Upper lobe of right lung (tissue), 1 donor: ENCODE results near the gene BLVRA. TPM values are rescaled to one million over a fixed set of nuclear protein-coding genes. Genes with fewer than 3 reads are reported as not detected.
"Not testable (repeated sequence)": the region's sequence is repeated elsewhere in the genome, so short reads cannot be mapped to it uniquely, and the experiment has no call there.

Experiments used
- ATAC-seq: fragments of 200-7000 bp; cut with Tn5 transposase; one replicate; pipeline ENCODE4 v1.9.1; 2020; ENCODE audit warnings: mild to moderate bottlenecking, moderate library complexity
- DNase-seq: peaks from one replicate; pipeline ENCODE4 v3.0.0-alpha.2; 2020
- H3K27ac ChIP-seq: fragments of 200-600 bp; one replicate; pipeline ENCODE4 v1.8.0; 2022
- H3K27me3 ChIP-seq: fragments of 200-600 bp; one replicate; pipeline ENCODE4 v1.8.0; 2022; ENCODE audit warnings: mild to moderate bottlenecking
- H3K36me3 ChIP-seq: fragments of 200-600 bp; one replicate; pipeline ENCODE4 v1.8.0; 2022
- H3K4me1 ChIP-seq: fragments of 200-600 bp; one replicate; pipeline ENCODE4 v1.8.0; 2022
- H3K4me3 ChIP-seq: fragments of 200-600 bp; one replicate; pipeline ENCODE4 v1.8.0; 2022; ENCODE audit warnings: mild to moderate bottlenecking
- H3K9me3 ChIP-seq: fragments of 200-600 bp; one replicate; pipeline ENCODE4 v1.8.0; 2022
- intact Hi-C: fragments of 100-400 bp; cut with DNase I; formaldehyde crosslinking; loops from one replicate; pipeline ENCODE4 v1.11.0; 2022
- total RNA-seq: library from RNA; stranded (reverse); fragmentation: NEBNext Ultra II Directional; extraction: Animal tissue kit (Norgen Biotek cat#: 25700); gene quantifications from one replicate; pipeline ENCODE4 v1.2.1, GENCODE V29; 2021
- TF ChIP-seq, protein P1 (sequence below): fragments of 200-600 bp; IDR thresholded peaks from one replicate; pipeline ENCODE4 v1.8.0; 2022; ENCODE audit warnings: antibody characterized with exemption
- donor health status: DM: no; HTN: yes; CAD: no; lungs with severe emphysema.

BLVRA gene
- total RNA-seq, 1 donor from 2014 or later = 104 TPM

- Histone ChIP-seq H3K4me3 (no peak overlapping the region), H3K27me3 (no peaks in the 10 kb centered on the region), H3K9me3 (no peaks in the 10 kb centered on the region), H3K4me1 (no peaks in the 10 kb centered on the region), H3K36me3 (peaks cover 57% of the 10 kb centered on the region), H3K27ac (no peak overlapping the region)
- ATAC-seq = peak; percentile 69
- TF ChIP-seq, protein P1, sequence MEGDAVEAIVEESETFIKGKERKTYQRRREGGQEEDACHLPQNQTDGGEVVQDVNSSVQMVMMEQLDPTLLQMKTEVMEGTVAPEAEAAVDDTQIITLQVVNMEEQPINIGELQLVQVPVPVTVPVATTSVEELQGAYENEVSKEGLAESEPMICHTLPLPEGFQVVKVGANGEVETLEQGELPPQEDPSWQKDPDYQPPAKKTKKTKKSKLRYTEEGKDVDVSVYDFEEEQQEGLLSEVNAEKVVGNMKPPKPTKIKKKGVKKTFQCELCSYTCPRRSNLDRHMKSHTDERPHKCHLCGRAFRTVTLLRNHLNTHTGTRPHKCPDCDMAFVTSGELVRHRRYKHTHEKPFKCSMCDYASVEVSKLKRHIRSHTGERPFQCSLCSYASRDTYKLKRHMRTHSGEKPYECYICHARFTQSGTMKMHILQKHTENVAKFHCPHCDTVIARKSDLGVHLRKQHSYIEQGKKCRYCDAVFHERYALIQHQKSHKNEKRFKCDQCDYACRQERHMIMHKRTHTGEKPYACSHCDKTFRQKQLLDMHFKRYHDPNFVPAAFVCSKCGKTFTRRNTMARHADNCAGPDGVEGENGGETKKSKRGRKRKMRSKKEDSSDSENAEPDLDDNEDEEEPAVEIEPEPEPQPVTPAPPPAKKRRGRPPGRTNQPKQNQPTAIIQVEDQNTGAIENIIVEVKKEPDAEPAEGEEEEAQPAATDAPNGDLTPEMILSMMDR = no peak
- no peak for DNase-seq
- intact Hi-C loops = no loop called here
These were observed 41.1 kb downstream of the BLVRA start for GRCh38 chr7:43799605-43800004.

- DNase-seq (no peak), ATAC-seq (no peak)
- Histone ChIP-seq H3K4me3 (no peak overlapping the region), H3K9me3 (no peaks in the 10 kb centered on the region), H3K4me1 (no peaks in the 10 kb centered on the region), H3K27ac (no peak overlapping the region), H3K36me3 (peaks cover 81% of the 10 kb centered on the region), H3K27me3 (no peaks in the 10 kb centered on the region)
- intact Hi-C loops = no loop called here
- TF ChIP-seq, protein P1 = no peak
These were observed 45.4 kb downstream of the BLVRA start for GRCh38 chr7:43803865-43804264.

GRCh38 chr7:43808410-43808809 lies 49.9 kb downstream of the BLVRA start:
- DNase-seq (no peak), ATAC-seq (peak; percentile 10)
- TF ChIP-seq, protein P1 = no peak
- intact Hi-C loops = no loop called here
- Histone ChIP-seq H3K4me1 (no peaks in the 10 kb centered on the region), H3K27me3 (no peaks in the 10 kb centered on the region), H3K36me3 (peaks cover 52% of the 10 kb centered on the region), H3K9me3 (no peaks in the 10 kb centered on the region), H3K4me3 (no peak overlapping the region), H3K27ac (no peak overlapping the region)

DNA sequence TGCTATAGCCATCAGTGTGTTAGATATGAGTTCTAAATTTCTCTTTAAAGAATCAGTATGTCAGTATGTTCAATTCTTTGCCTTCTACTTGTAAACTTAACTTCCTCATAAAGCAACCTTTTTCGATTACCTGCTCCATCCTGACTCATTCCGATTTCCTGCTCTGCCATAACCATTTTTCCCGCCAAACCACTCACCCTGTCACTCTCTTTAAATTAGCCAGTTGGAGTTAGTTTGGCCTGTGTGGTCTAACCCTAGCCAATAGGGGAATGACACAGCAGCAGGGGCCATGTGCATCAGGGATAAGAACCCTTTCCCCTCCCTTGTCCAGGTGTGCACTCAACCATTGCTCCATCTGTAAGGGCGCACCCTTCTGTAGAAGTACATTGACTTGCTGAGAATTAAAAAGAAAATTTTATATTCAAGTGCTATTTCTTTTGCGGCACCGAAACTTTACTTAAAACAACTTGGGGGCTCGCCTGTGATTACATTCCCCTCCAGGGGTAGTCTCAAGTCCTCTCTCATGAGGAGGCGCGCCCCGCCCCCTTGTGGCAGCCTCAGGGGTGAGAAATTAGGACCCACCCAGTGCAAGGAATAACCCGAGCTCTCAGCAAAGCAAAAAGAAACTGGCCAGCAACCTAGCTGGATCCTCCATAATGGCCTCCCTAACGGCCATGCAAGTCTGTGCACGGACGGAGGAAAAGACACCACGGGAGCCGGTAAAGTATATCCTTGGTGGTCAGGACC lies 51.9 kb downstream of the BLVRA start:
- H3K27me3 ChIP-seq, H3K27ac ChIP-seq, intact Hi-C loops, H3K4me3 ChIP-seq, H3K4me1 ChIP-seq, H3K9me3 ChIP-seq: not testable (repeated sequence)
- DNase-seq (peak; percentile 69), ATAC-seq (peak; percentile 45)
- TF ChIP-seq, protein P1 = peak; percentile 32
- peaks cover 32% of the 10 kb centered on the region for H3K36me3 ChIP-seq

DNA sequence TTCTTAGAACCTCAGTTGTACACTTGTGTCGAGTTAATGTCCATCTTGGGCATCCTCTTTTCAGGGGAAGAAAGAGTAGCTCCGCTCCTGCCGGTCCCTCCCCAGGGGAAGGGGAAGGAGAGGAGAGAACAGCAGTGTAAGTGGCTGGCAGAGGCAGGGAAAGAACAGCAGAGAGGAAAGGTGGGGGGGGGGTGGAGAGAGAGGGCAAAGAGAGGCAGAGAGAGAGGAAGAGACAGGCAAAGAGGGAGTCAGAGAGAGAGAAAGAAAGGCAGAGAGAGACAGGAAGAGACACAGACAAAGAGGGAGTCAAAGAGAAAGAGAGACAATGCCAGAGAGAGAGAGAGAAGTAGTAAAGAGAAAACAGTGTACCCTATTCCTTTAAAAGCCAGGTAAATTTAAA lies 56.9 kb downstream of the BLVRA start:
- Histone ChIP-seq H3K4me3 (no peak overlapping the region), H3K4me1 (no peaks in the 10 kb centered on the region), H3K9me3 (no peaks in the 10 kb centered on the region), H3K36me3 (no peaks in the 10 kb centered on the region), H3K27ac (no peak overlapping the region), H3K27me3 (no peaks in the 10 kb centered on the region)
- intact Hi-C loops = no loop called here
- DNase-seq = no peak
- TF ChIP-seq, protein P1 = no peak
- ATAC-seq = no peak

DNA sequence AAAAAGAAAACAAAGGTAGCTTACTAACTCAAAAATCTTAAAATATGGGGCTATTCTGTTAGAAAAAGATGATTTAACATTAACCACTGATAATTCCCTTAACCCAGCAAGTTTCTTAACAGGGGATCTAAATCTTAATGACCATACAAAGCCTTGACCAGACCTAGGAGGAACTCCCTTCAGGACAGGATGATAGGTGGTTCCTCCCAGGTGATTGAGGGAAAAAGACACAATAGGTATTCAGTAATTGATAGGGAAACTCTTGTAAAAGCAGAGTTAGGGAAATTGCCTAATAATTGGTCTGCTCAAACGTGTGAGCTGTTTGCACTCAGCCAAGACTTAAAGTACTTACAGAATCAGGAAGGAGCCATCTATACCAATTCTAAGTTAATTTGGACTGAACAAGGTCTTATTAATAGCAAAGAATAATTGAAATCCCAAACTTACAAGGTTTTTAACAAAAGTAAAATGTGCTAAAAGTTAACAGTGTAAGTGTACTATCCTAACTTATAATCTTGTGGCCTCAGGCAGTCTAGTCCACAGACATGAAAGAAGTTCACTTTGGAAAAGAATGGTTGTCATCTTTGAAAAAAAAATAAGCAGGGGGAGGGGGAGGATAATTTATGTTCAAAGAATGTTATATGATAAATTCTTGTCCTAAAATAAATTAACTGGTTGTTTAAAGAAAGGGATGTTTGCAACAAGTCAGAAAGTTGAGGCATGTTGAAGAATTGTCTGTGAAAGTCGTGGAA lies 57.7 kb downstream of the BLVRA start:
- H3K9me3 ChIP-seq, H3K4me3 ChIP-seq, H3K36me3 ChIP-seq, H3K27me3 ChIP-seq, intact Hi-C loops, H3K4me1 ChIP-seq, DNase-seq, H3K27ac ChIP-seq, ATAC-seq: not testable (repeated sequence)

DNA sequence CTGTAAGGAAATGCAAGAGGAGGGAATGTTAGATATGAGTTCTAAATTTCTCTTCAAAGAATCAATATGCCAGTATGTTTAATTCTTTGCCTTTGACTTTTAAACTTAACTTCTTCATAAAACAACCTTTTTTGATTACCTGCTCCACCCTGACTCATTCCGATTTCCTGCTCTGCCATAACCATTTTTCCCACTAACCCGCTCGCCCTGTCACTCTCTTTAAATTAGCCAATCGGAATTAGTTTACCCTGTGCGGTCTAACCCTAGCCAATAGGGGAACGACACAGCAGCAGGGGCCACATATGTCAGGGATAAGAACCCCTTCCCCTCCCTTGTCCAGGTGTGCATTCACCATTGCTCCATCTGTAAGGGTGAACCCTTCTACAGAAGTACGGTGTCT lies 64.9 kb downstream of the BLVRA start:
- H3K27me3 ChIP-seq, intact Hi-C loops: not testable (repeated sequence)

More for the DNA sequence above, 64.9 kb downstream of the BLVRA start:
- not testable (repeated sequence) for DNase-seq, H3K4me1 ChIP-seq, H3K36me3 ChIP-seq, H3K9me3 ChIP-seq, H3K4me3 ChIP-seq, H3K27ac ChIP-seq, ATAC-seq
